MM.1S (cell line): ENCODE data around the gene SRF.

Experiments
- EZH2 ChIP-seq: fragments of 300-600 bp; sonication (generic); optimal IDR thresholded peaks from 2 replicates; pipeline ENCODE3; 2017; ENCODE audit warnings: low read depth, mild to moderate bottlenecking, antibody characterized with exemption, low read length, mixed read lengths
- EZH2phosphoT487 ChIP-seq: fragments of 300-600 bp; sonication (generic); IDR thresholded peaks from 2 replicates; pipeline ENCODE4 v1.6.1; 2018; ENCODE audit warnings: antibody characterized with exemption, low read length
- TF ChIP-seq, protein P1 (sequence below): fragments of 300-600 bp; sonication (generic); IDR thresholded peaks from 2 replicates; pipeline ENCODE4 v1.5.1; 2016; ENCODE audit warnings: antibody characterized with exemption, low read length, mixed read lengths

- TF ChIP-seq, protein P1, sequence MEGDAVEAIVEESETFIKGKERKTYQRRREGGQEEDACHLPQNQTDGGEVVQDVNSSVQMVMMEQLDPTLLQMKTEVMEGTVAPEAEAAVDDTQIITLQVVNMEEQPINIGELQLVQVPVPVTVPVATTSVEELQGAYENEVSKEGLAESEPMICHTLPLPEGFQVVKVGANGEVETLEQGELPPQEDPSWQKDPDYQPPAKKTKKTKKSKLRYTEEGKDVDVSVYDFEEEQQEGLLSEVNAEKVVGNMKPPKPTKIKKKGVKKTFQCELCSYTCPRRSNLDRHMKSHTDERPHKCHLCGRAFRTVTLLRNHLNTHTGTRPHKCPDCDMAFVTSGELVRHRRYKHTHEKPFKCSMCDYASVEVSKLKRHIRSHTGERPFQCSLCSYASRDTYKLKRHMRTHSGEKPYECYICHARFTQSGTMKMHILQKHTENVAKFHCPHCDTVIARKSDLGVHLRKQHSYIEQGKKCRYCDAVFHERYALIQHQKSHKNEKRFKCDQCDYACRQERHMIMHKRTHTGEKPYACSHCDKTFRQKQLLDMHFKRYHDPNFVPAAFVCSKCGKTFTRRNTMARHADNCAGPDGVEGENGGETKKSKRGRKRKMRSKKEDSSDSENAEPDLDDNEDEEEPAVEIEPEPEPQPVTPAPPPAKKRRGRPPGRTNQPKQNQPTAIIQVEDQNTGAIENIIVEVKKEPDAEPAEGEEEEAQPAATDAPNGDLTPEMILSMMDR, result no peak
- TF ChIP-seq EZH2 (no peak), EZH2phosphoT487 (no peak)
Measured at GRCh38 chr6:43203718-43204095, 32.6 kb downstream of the SRF start.
